ENCODE measurements around the gene TRMT11. TPM values are rescaled to one million over a fixed set of nuclear protein-coding genes. Genes with fewer than 3 reads are reported as not detected.
"Not testable (repeated sequence)": the region's sequence is repeated elsewhere in the genome, so short reads cannot be mapped to it uniquely, and the experiment has no call there.

Gene TRMT11
- total and polyA plus RNA-seq, 5 donors from 2014 or later: 5.7 to 16.9 (median 9.8) TPM

- no peaks in the 10 kb centered on the region for H3K9me3 Mint-ChIP-seq
- no peak overlapping the region for H3K4me3 Mint-ChIP-seq
- Histone ChIP-seq H3K27ac (ENCODE audit: insufficient read depth, low read length, poor library complexity, severe bottlenecking) (no peak overlapping the region), H3K9me3 (ENCODE audit: control insufficient read depth in 2 of 2, low read length in 2 of 2) (no peaks in the 10 kb centered on the region), H3K36me3 (ENCODE audit: control insufficient read depth, insufficient read depth, low read length) (no peaks in the 10 kb centered on the region), H3K27me3 (ENCODE audit: control insufficient read depth, insufficient read depth, low read length) (peaks cover 11% of the 10 kb centered on the region), H3K4me1 (ENCODE audit: control insufficient read depth, insufficient read depth, low read length, poor library complexity, severe bottlenecking) (no peaks in the 10 kb centered on the region), H3K4me3 (ENCODE audit: low read depth, low read length) (no peak overlapping the region)
- no peaks in the 10 kb centered on the region for H3K36me3 Mint-ChIP-seq
- DNase-seq (no peak), ATAC-seq (ENCODE audit: low read depth in 2 of 2) (no peak)
- peaks cover 0 to 4% (median 0%) of the 10 kb centered on the region in 4 donors for H3K4me1 Mint-ChIP-seq
- H3K27ac Mint-ChIP-seq: no peak overlapping the region
- H3K27me3 Mint-ChIP-seq: peaks cover 26% of the 10 kb centered on the region
Observed at GRCh38 chr6:125944434-125944816, 41.9 kb upstream of the TRMT11 start.

DNA sequence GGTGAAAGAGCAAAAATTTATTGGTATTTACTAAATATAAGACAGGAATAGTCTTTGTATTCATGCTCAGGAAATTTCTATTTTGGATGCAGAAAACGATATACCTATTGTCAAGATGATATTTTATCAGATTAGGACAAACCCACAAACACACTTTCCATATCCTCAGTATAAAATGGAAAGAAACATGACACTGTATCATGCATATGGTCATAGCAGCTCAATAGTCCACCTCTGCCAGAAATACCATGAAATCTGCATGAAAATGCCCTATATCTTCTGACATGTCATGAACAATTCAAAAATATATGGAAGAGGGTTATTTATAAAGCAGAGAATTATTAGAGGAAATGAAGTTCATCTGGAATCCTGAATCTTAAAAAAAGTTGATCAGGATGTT, 41.4 kb upstream of the TRMT11 start:
- Histone ChIP-seq H3K4me1 (ENCODE audit: control insufficient read depth, insufficient read depth, low read length, poor library complexity, severe bottlenecking) (no peaks in the 10 kb centered on the region), H3K27ac (ENCODE audit: insufficient read depth, low read length, poor library complexity, severe bottlenecking) (no peak overlapping the region), H3K27me3 (ENCODE audit: control insufficient read depth, insufficient read depth, low read length) (peaks cover 8% of the 10 kb centered on the region), H3K36me3 (ENCODE audit: control insufficient read depth, insufficient read depth, low read length) (no peaks in the 10 kb centered on the region), H3K4me3 (ENCODE audit: low read depth, low read length) (no peak overlapping the region), H3K9me3 (ENCODE audit: control insufficient read depth in 2 of 2, low read length in 2 of 2) (no peaks in the 10 kb centered on the region)
- no peak for ATAC-seq (ENCODE audit: low read depth in 2 of 2)
- no peak for DNase-seq
- peaks cover 24% of the 10 kb centered on the region for H3K27me3 Mint-ChIP-seq
- no peaks in the 10 kb centered on the region for H3K9me3 Mint-ChIP-seq
- H3K36me3 Mint-ChIP-seq: no peaks in the 10 kb centered on the region
- no peak overlapping the region for H3K27ac Mint-ChIP-seq
- peaks cover 0 to 4% (median 0%) of the 10 kb centered on the region in 4 donors for H3K4me1 Mint-ChIP-seq
- no peak overlapping the region for H3K4me3 Mint-ChIP-seq

DNA sequence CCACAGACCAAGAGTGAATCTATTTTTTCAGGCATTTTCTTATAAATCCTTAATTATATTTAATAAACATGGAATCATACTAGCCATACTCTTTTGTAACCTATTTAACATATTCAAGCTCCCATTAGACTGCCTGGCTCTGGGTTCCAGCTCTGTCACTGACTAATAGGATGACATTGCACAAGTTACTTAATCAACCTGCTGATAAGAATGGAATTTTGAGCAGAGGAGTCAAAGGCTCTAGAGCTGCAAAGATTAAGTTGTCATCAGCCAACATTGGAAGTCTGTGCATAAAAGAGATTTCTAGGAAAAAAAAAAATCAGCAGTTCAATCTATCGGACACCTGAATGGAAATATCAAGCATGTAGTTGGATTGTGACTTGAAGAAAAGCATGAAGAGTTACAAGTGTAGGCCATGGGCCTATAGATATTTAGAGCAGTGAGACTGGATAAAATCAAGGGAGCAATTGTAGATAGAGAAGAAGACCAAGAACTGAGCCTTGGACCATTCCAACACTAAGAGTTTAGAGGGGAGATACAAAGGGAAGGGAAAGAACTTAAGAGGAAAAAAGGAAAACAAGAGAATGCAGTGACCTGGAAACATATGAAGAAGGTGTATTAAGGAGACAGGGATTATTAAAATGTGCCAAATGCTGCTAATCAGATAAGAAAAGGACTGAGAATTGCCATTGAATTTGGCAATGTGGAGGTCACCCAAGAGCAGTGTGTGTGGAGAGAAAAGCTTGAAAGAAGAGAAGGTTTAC, 40.8 kb upstream of the TRMT11 start:
- H3K27ac Mint-ChIP-seq: no peak overlapping the region
- ATAC-seq (ENCODE audit: low read depth in 2 of 2): no peak
- Histone ChIP-seq H3K27ac (ENCODE audit: insufficient read depth, low read length, poor library complexity, severe bottlenecking) (no peak overlapping the region), H3K36me3 (ENCODE audit: control insufficient read depth, insufficient read depth, low read length) (no peaks in the 10 kb centered on the region), H3K4me1 (ENCODE audit: control insufficient read depth, insufficient read depth, low read length, poor library complexity, severe bottlenecking) (no peaks in the 10 kb centered on the region), H3K4me3 (ENCODE audit: low read depth, low read length) (no peak overlapping the region), H3K9me3 (ENCODE audit: control insufficient read depth in 2 of 2, low read length in 2 of 2) (no peaks in the 10 kb centered on the region), H3K27me3 (ENCODE audit: control insufficient read depth, insufficient read depth, low read length) (peaks cover 8% of the 10 kb centered on the region)
- H3K4me1 Mint-ChIP-seq: peaks cover 0 to 4% (median 0%) of the 10 kb centered on the region in 4 donors
- no peaks in the 10 kb centered on the region for H3K36me3 Mint-ChIP-seq
- no peak for DNase-seq
- H3K27me3 Mint-ChIP-seq: peaks cover 19% of the 10 kb centered on the region
- H3K9me3 Mint-ChIP-seq: no peaks in the 10 kb centered on the region
- H3K4me3 Mint-ChIP-seq: peak overlapping the region in 1 of 4 donors; percentile 5

GRCh38 chr6:125947615-125948014, 38.7 kb upstream of the TRMT11 start:
- Histone ChIP-seq H3K36me3 (ENCODE audit: control insufficient read depth, insufficient read depth, low read length) (no peaks in the 10 kb centered on the region), H3K4me1 (ENCODE audit: control insufficient read depth, insufficient read depth, low read length, poor library complexity, severe bottlenecking) (no peaks in the 10 kb centered on the region), H3K4me3 (ENCODE audit: low read depth, low read length) (no peak overlapping the region), H3K27ac (ENCODE audit: insufficient read depth, low read length, poor library complexity, severe bottlenecking) (no peak overlapping the region), H3K27me3 (ENCODE audit: control insufficient read depth, insufficient read depth, low read length) (peaks cover 6% of the 10 kb centered on the region), H3K9me3 (ENCODE audit: control insufficient read depth in 2 of 2, low read length in 2 of 2) (no peaks in the 10 kb centered on the region)
- no peak overlapping the region for H3K4me3 Mint-ChIP-seq
- ATAC-seq (ENCODE audit: low read depth in 2 of 2) (no peak), DNase-seq (no peak)
- no peaks in the 10 kb centered on the region for H3K36me3 Mint-ChIP-seq
- peaks cover 0 to 4% (median 0%) of the 10 kb centered on the region in 4 donors for H3K4me1 Mint-ChIP-seq
- peaks cover 24% of the 10 kb centered on the region for H3K27me3 Mint-ChIP-seq
- no peak overlapping the region for H3K27ac Mint-ChIP-seq
- no peaks in the 10 kb centered on the region for H3K9me3 Mint-ChIP-seq

GRCh38 chr6:125948455-125948854, 37.9 kb upstream of the TRMT11 start:
- H3K9me3 Mint-ChIP-seq: no peaks in the 10 kb centered on the region
- H3K4me3 ChIP-seq (ENCODE audit: low read depth, low read length): no peak overlapping the region
- no peak overlapping the region for H3K27ac Mint-ChIP-seq
- no peaks in the 10 kb centered on the region for H3K4me1 ChIP-seq (ENCODE audit: control insufficient read depth, insufficient read depth, low read length, poor library complexity, severe bottlenecking)
- H3K27ac ChIP-seq (ENCODE audit: insufficient read depth, low read length, poor library complexity, severe bottlenecking): no peak overlapping the region
- no peak for DNase-seq
- H3K36me3 ChIP-seq (ENCODE audit: control insufficient read depth, insufficient read depth, low read length): no peaks in the 10 kb centered on the region
- ATAC-seq (ENCODE audit: low read depth in 2 of 2): no peak
- no peaks in the 10 kb centered on the region for H3K9me3 ChIP-seq (ENCODE audit: control insufficient read depth in 2 of 2, low read length in 2 of 2)
- peaks cover 0 to 4% (median 0%) of the 10 kb centered on the region in 4 donors for H3K4me1 Mint-ChIP-seq
- H3K27me3 Mint-ChIP-seq: peaks cover 24% of the 10 kb centered on the region
- peaks cover 6% of the 10 kb centered on the region for H3K27me3 ChIP-seq (ENCODE audit: control insufficient read depth, insufficient read depth, low read length)
- H3K36me3 Mint-ChIP-seq: no peaks in the 10 kb centered on the region
- H3K4me3 Mint-ChIP-seq: no peak overlapping the region

GRCh38 chr6:125949069-125949468, 37.3 kb upstream of the TRMT11 start:
- H3K9me3 ChIP-seq (ENCODE audit: control insufficient read depth in 2 of 2, low read length in 2 of 2): no peaks in the 10 kb centered on the region
- Mint-ChIP-seq H3K27me3 (peaks cover 24% of the 10 kb centered on the region), H3K4me1 (no peaks in the 10 kb centered on the region), H3K27ac (no peak overlapping the region), H3K4me3 (no peak overlapping the region), H3K9me3 (no peaks in the 10 kb centered on the region), H3K36me3 (no peaks in the 10 kb centered on the region)
- ATAC-seq (ENCODE audit: low read depth in 2 of 2) (no peak), DNase-seq (no peak)
- no peak overlapping the region for H3K27ac ChIP-seq (ENCODE audit: insufficient read depth, low read length, poor library complexity, severe bottlenecking)
- no peaks in the 10 kb centered on the region for H3K4me1 ChIP-seq (ENCODE audit: control insufficient read depth, insufficient read depth, low read length, poor library complexity, severe bottlenecking)
- no peak overlapping the region for H3K4me3 ChIP-seq (ENCODE audit: low read depth, low read length)
- H3K27me3 ChIP-seq (ENCODE audit: control insufficient read depth, insufficient read depth, low read length): peaks cover 4% of the 10 kb centered on the region
- H3K36me3 ChIP-seq (ENCODE audit: control insufficient read depth, insufficient read depth, low read length): no peaks in the 10 kb centered on the region

GRCh38 chr6:125950293-125950692, 36.0 kb upstream of the TRMT11 start:
- no peak for DNase-seq
- Histone ChIP-seq H3K27me3 (ENCODE audit: control insufficient read depth, insufficient read depth, low read length) (peaks cover 5% of the 10 kb centered on the region), H3K4me1 (ENCODE audit: control insufficient read depth, insufficient read depth, low read length, poor library complexity, severe bottlenecking) (no peaks in the 10 kb centered on the region), H3K9me3 (ENCODE audit: control insufficient read depth in 2 of 2, low read length in 2 of 2) (no peaks in the 10 kb centered on the region), H3K36me3 (ENCODE audit: control insufficient read depth, insufficient read depth, low read length) (no peaks in the 10 kb centered on the region), H3K4me3 (ENCODE audit: low read depth, low read length) (no peak overlapping the region), H3K27ac (ENCODE audit: insufficient read depth, low read length, poor library complexity, severe bottlenecking) (no peak overlapping the region)
- Mint-ChIP-seq H3K27ac (no peak overlapping the region), H3K4me3 (no peak overlapping the region), H3K9me3 (no peaks in the 10 kb centered on the region), H3K36me3 (no peaks in the 10 kb centered on the region), H3K4me1 (no peaks in the 10 kb centered on the region), H3K27me3 (peaks cover 29% of the 10 kb centered on the region)
- no peak for ATAC-seq (ENCODE audit: low read depth in 2 of 2)

GRCh38 chr6:125950716-125951115, 35.6 kb upstream of the TRMT11 start:
- H3K4me1 ChIP-seq (ENCODE audit: control insufficient read depth, insufficient read depth, low read length, poor library complexity, severe bottlenecking); H3K4me1 Mint-ChIP-seq; H3K36me3 Mint-ChIP-seq; H3K9me3 Mint-ChIP-seq; DNase-seq; H3K4me3 ChIP-seq (ENCODE audit: low read depth, low read length); H3K9me3 ChIP-seq (ENCODE audit: control insufficient read depth in 2 of 2, low read length in 2 of 2); H3K4me3 Mint-ChIP-seq; H3K27ac Mint-ChIP-seq; ATAC-seq (ENCODE audit: low read depth in 2 of 2); H3K27ac ChIP-seq (ENCODE audit: insufficient read depth, low read length, poor library complexity, severe bottlenecking); H3K36me3 ChIP-seq (ENCODE audit: control insufficient read depth, insufficient read depth, low read length); H3K27me3 ChIP-seq (ENCODE audit: control insufficient read depth, insufficient read depth, low read length): not testable (repeated sequence)
- peaks cover 26% of the 10 kb centered on the region for H3K27me3 Mint-ChIP-seq

All from CD4-positive, CD25-positive, alpha-beta regulatory T cell (primary cell).